Common myeloid progenitor, CD34-positive (primary cell): Measurements from ENCODE around the gene GFOD1.

Experiments
- CTCF ChIA-PET: fragments of 350-600 bp; sonication (Branson Sonifier 250); formaldehyde crosslinking; loops from one replicate; lab custom pipeline; 2021; ENCODE audit warnings: antibody characterized with exemption; lab: Charles Lee
- POLR2A ChIA-PET: fragments of 350-600 bp; sonication (Branson Sonifier 250); formaldehyde crosslinking; loops from one replicate; lab custom pipeline; 2021; ENCODE audit warnings: antibody characterized with exemption; lab: Charles Lee
- DNase-seq, 3 donors: peaks; one replicate each; pipeline versions ENCODE4 v3.0.0 to v3.0.0-alpha.2; 2013
- H3K27ac ChIP-seq, 2 experiments: 1 replicate in 1 of 2; 2 replicates in 1 of 2; pipeline ENCODE4 v1.7.0; 2013; ENCODE audit warnings: inconsistent platforms in 2 of 2, low read length in 2 of 2, mild to moderate bottlenecking in 2 of 2, low read depth in 1 of 2, moderate library complexity in 1 of 2; ENCODE audit not compliant: severe bottlenecking in 2 of 2, insufficient read depth in 1 of 2, poor library complexity in 1 of 2
- H3K27me3 ChIP-seq, 5 experiments: replicated peaks in 2 of 5; 1 replicate in 3 of 5; 2 replicates in 2 of 5; pipeline versions ENCODE4 v1.6.1 to v1.7.0; 2013; ENCODE audit warnings: low read length in 4 of 5, mild to moderate bottlenecking in 2 of 5, moderate library complexity in 2 of 5, inconsistent platforms in 1 of 5; ENCODE audit not compliant: insufficient read depth in 5 of 5, control insufficient read depth in 4 of 5
- H3K36me3 ChIP-seq, 4 experiments: 1 replicate in 2 of 4; 2 replicates in 2 of 4; pipeline versions ENCODE4 v1.6.1 to v1.7.0; 2013; ENCODE audit warnings: low read length in 3 of 4, control low read depth in 1 of 4, mild to moderate bottlenecking in 1 of 4; ENCODE audit not compliant: control insufficient read depth in 4 of 4, insufficient read depth in 4 of 4
- H3K4me1 ChIP-seq, 4 experiments: 1 replicate in 3 of 4; 2 replicates in 1 of 4; pipeline versions ENCODE4 v1.6.1 to v1.7.1; 2013; ENCODE audit warnings: low read length in 3 of 4, mild to moderate bottlenecking in 3 of 4, control low read depth in 1 of 4, inconsistent platforms in 1 of 4, moderate library complexity in 1 of 4; ENCODE audit not compliant: control insufficient read depth in 4 of 4, insufficient read depth in 4 of 4; ENCODE audit errors: control extremely low read depth in 1 of 4
- H3K4me3 ChIP-seq, 7 experiments: 1 replicate in 4 of 7; 2 replicates in 3 of 7; pipeline versions ENCODE4 v1.5.1 to v1.7.0; 2013; ENCODE audit warnings: mild to moderate bottlenecking in 7 of 7, low read length in 6 of 7, moderate library complexity in 6 of 7, inconsistent platforms in 2 of 7, low read depth in 2 of 7, control low read depth in 1 of 7; ENCODE audit not compliant: insufficient read depth in 4 of 7, control insufficient read depth in 1 of 7; ENCODE audit errors: extremely low read depth in 1 of 7
- H3K9me3 ChIP-seq, 5 experiments: 1 replicate in 4 of 5; 2 replicates in 1 of 5; pipeline versions ENCODE4 v1.6.1 to v1.7.1; 2013; ENCODE audit warnings: low read length in 4 of 5, mild to moderate bottlenecking in 2 of 5, inconsistent platforms in 1 of 5, low read depth in 1 of 5, moderate library complexity in 1 of 5; ENCODE audit not compliant: control insufficient read depth in 4 of 5, insufficient read depth in 2 of 5; ENCODE audit errors: control extremely low read depth in 1 of 5
- WGBS: methylation state at CpG from one replicate; pipeline ENCODE4 v1.1.5; 2013; ENCODE audit not compliant: insufficient coverage; 5-methylcytosine and 5-hydroxymethylcytosine counted together

Gene GFOD1

GRCh38 chr6:13409991-13410390 lies 77.4 kb downstream of the GFOD1 start:
- Histone ChIP-seq H3K4me3 (no peak overlapping the region), H3K27ac (no peak overlapping the region), H3K4me1 (peaks cover 0 to 6% (median 2%) of the 10 kb centered on the region in 4 experiments), H3K9me3 (no peaks in the 10 kb centered on the region), H3K27me3 (no peaks in the 10 kb centered on the region), H3K36me3 (no peaks in the 10 kb centered on the region)
- ChIA-PET CTCF (interaction anchor here (1.2 to 1.4 kb wide), 4 partner anchors 9 to 44 kb away, joined by 3 to 9 read pairs (median 4); no protein-coding TSS in a partner anchor), POLR2A (no interaction called here)
- no peak for DNase-seq
- no CpG with 5 or more reads among the region's 2 CpGs for WGBS

- peak in 1 of 3 donors; percentile 33 for DNase-seq
- Histone ChIP-seq H3K4me3 (no peak overlapping the region), H3K27ac (no peak overlapping the region), H3K27me3 (no peaks in the 10 kb centered on the region), H3K36me3 (no peaks in the 10 kb centered on the region), H3K4me1 (peaks cover 0 to 18% (median 6%) of the 10 kb centered on the region in 4 experiments), H3K9me3 (no peaks in the 10 kb centered on the region)
- ChIA-PET CTCF (interaction anchor here (1.2 to 2.0 kb wide), 3 partner anchors 10 to 25 kb away, joined by 3 to 7 read pairs (median 3); no protein-coding TSS in a partner anchor), POLR2A (interaction anchor here (0.6 kb wide), 1 partner anchor 55 kb away, joined by 5 read pairs; no protein-coding TSS in a partner anchor)
- WGBS, result over 99% methylated on average over 11 of the region's 12 CpGs
These were observed 79.4 kb downstream of the GFOD1 start for GRCh38 chr6:13407709-13408695.

DNA sequence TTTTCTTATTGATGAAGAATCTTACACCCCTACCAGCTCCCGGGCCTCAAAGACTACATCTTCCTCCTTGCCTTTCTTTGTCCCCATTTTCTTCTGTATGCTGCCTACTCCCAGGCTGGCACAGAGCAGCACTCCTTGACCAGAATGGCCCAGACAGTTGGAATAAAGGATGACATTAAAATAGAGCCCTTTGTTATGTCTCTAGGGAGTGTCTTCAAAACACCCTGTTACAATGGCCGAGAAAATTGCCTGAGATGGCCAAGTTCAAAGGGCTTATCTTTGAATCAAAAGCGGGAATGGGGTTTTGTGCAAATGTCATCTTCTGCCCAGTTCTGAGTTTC lies 80.1 kb downstream of the GFOD1 start:
- Histone ChIP-seq H3K27ac (no peak overlapping the region), H3K36me3 (no peaks in the 10 kb centered on the region), H3K9me3 (no peaks in the 10 kb centered on the region), H3K4me3 (no peak overlapping the region), H3K27me3 (no peaks in the 10 kb centered on the region), H3K4me1 (peaks cover 0 to 18% (median 6%) of the 10 kb centered on the region in 4 experiments)
- WGBS, result 100% methylated on average over 1 of the region's 3 CpGs
- DNase-seq, result no peak
- ChIA-PET CTCF (interaction anchor here (1.4 to 2.0 kb wide), 2 partner anchors 9 to 15 kb away, joined by 3 to 7 read pairs; no protein-coding TSS in a partner anchor), POLR2A (no interaction called here)

DNA sequence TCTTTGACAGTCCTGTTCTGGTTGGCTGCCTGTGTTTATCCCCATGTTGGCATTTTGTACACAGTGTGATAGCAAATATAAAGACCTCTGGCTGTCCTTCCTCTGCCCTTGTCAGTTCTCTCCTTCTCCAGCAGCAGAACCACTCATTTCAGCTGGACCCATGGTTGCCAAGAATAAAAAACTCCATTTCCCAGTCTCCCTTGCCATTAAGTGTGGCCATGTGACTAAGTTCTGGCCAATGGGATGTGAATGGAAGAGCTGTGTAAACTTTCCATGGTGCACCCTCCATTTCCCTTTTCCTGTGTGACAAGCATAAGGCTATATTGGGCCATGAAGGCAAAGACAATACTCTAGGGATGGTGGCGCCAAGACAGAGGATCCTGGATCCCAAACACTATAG lies 80.6 kb downstream of the GFOD1 start:
- H3K27me3 ChIP-seq, result no peaks in the 10 kb centered on the region
- no peaks in the 10 kb centered on the region for H3K36me3 ChIP-seq
- peaks cover 0 to 18% (median 6%) of the 10 kb centered on the region in 4 experiments for H3K4me1 ChIP-seq
- ChIA-PET CTCF (interaction anchor here (0.9 to 2.1 kb wide), 4 partner anchors 8 to 218 kb away, joined by 3 to 7 read pairs (median 4); partner anchors contain the start of gene SIRT5), POLR2A (no interaction called here)
- H3K4me3 ChIP-seq, result no peak overlapping the region
- WGBS, result 100% methylated on average over 1 of the region's 1 CpG
- H3K9me3 ChIP-seq, result no peaks in the 10 kb centered on the region
- no peak for DNase-seq
- no peak overlapping the region for H3K27ac ChIP-seq

DNA sequence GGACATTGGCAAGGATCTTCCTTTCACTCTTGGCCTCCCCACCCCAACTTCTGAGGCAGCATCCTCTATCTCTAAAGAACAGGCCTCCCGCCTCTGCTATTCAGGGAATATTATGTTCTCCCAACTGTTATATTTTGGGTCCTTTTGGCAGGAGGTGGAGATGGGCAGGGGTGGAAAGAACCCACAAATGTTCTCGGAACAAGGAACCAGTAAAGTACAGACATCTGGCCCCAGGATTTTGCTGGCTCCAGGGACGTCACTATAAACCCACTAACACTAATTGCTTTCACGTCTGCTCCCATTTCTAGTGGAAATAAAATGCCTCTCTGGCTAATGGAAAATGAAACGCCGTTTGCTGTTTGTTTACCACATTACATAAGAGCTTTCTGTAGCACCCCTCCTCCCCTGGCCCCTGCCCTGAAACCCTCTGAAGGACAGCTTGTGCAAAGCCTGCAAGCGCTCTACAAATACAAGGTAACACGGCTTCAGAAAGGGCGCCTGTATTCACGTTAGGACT lies 81.4 kb downstream of the GFOD1 start:
- ChIA-PET CTCF (interaction anchor here (0.9 to 2.1 kb wide), 5 partner anchors 9 to 219 kb away, joined by 3 to 6 read pairs (median 4); partner anchors contain the start of gene SIRT5), POLR2A (no interaction called here)
- 96% methylated on average over 6 of the region's 10 CpGs for WGBS
- H3K27me3 ChIP-seq, result no peaks in the 10 kb centered on the region
- H3K36me3 ChIP-seq, result no peaks in the 10 kb centered on the region
- H3K27ac ChIP-seq, result no peak overlapping the region
- no peaks in the 10 kb centered on the region for H3K9me3 ChIP-seq
- H3K4me1 ChIP-seq, result peaks cover 0 to 18% (median 6%) of the 10 kb centered on the region in 4 experiments
- no peak for DNase-seq
- H3K4me3 ChIP-seq, result no peak overlapping the region

DNA sequence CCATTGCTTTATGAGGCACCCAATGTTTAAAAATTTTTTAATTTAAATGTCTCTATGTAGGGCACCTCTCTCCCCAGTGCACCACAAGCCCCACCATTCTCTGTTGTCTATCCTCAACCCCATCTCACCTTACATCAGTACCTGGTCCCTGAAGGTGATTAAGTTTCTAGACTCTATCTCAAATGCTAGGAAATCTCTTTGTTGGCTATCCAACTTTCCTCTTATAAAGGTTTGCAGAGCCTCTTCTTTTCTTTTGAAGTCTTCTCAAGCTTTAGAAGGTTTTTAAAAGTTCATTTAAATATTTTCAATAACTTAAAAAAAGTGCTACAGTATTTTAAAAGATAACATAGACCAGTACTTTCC lies 82.5 kb downstream of the GFOD1 start:
- Histone ChIP-seq H3K27me3 (no peaks in the 10 kb centered on the region), H3K4me1 (peaks cover 0 to 18% (median 6%) of the 10 kb centered on the region in 4 experiments), H3K27ac (no peak overlapping the region), H3K36me3 (no peaks in the 10 kb centered on the region), H3K4me3 (no peak overlapping the region), H3K9me3 (no peaks in the 10 kb centered on the region)
- ChIA-PET CTCF (interaction anchor here (1.0 to 2.1 kb wide), 5 partner anchors 9 to 220 kb away, joined by 3 to 6 read pairs (median 4); no protein-coding TSS in a partner anchor), POLR2A (interaction anchor here (0.6 kb wide), 1 partner anchor 12 kb away, joined by 5 read pairs; no protein-coding TSS in a partner anchor)
- no peak for DNase-seq
